Caco-2 (cell line): ENCODE results near the gene CCDC136. TPM values are rescaled to one million over a fixed set of nuclear protein-coding genes. Genes with fewer than 3 reads are reported as not detected.

Experiments used
- BruUV-seq: library from RNA; stranded (reverse); fragments of 400-500 nt; replicated peaks from 2 replicates; lab custom pipeline; 2021; lab: Mats Ljungman, UMichigan
- CTCF ChIA-PET: fragments of 300-600 bp; sonication (Branson Sonifier 250); formaldehyde crosslinking; loops from one replicate; lab custom pipeline; 2022; ENCODE audit warnings: antibody characterized with exemption; lab: Charles Lee
- POLR2A ChIA-PET: fragments of 300-600 bp; sonication (Branson Sonifier 250); formaldehyde crosslinking; loops from one replicate; lab custom pipeline; 2022; ENCODE audit warnings: antibody characterized with exemption; lab: Charles Lee
- DNase-seq, 2 experiments: peaks; one replicate each; pipeline versions ENCODE4 v3.0.0 to v3.0.0-alpha.2; 2020 to 2022
- H3K27me3 ChIP-seq: replicated peaks from 2 replicates; pipeline ENCODE4 v1.6.0; 2011; ENCODE audit warnings: low read length; ENCODE audit not compliant: control insufficient read depth, insufficient read depth
- H3K36me3 ChIP-seq: 2 replicates; pipeline ENCODE4 v1.5.1; 2011; ENCODE audit warnings: low read length; ENCODE audit not compliant: control insufficient read depth, insufficient read depth
- H3K4me1 ChIP-seq: fragments of 250-450 bp; sonication (Bioruptor Pico); 2 replicates; pipeline ENCODE4 v1.5.1; 2020; ENCODE audit warnings: mild to moderate bottlenecking
- H3K4me3 ChIP-seq: 2 replicates; pipeline ENCODE4 v1.5.1; 2011; ENCODE audit warnings: low read depth, mild to moderate bottlenecking, control low read depth, low read length
- H3K9me3 ChIP-seq: fragments of 250-450 bp; sonication (Bioruptor Pico); 2 replicates; pipeline ENCODE4 v1.5.1; 2020; ENCODE audit warnings: mild to moderate bottlenecking, moderate library complexity
- H3K27ac Mint-ChIP-seq: one replicate; pipeline ENCODE4 v1.8.0; 2022; ENCODE audit warnings: mixed read lengths; ENCODE audit not compliant: unreplicated experiment
- H3K27me3 Mint-ChIP-seq: one replicate; pipeline ENCODE4 v1.8.0; 2022; ENCODE audit warnings: mixed read lengths; ENCODE audit not compliant: insufficient read depth, unreplicated experiment
- H3K36me3 Mint-ChIP-seq: one replicate; pipeline ENCODE4 v1.8.0; 2022; ENCODE audit warnings: mild to moderate bottlenecking, mixed read lengths; ENCODE audit not compliant: insufficient read depth, unreplicated experiment
- H3K4me1 Mint-ChIP-seq: one replicate; pipeline ENCODE4 v1.8.0; 2022; ENCODE audit warnings: low read depth, mixed read lengths; ENCODE audit not compliant: unreplicated experiment
- H3K4me3 Mint-ChIP-seq: one replicate; pipeline ENCODE4 v1.8.0; 2022; ENCODE audit warnings: mild to moderate bottlenecking, moderate library complexity, mixed read lengths; ENCODE audit not compliant: unreplicated experiment
- H3K9me3 Mint-ChIP-seq: one replicate; pipeline ENCODE4 v1.8.0; 2022; ENCODE audit warnings: mixed read lengths; ENCODE audit not compliant: unreplicated experiment
- CTCF ChIP-seq, 2 experiments: fragments of 200-600 bp in 1 of 2; IDR thresholded peaks; 1 replicate in 1 of 2; 2 replicates in 1 of 2; pipeline versions ENCODE4 v1.5.1 to v1.8.0; 2011 to 2022; ENCODE audit warnings: antibody characterized with exemption in 1 of 2, control low read depth in 1 of 2, inconsistent platforms in 1 of 2, low read depth in 1 of 2, low read length in 1 of 2, mild to moderate bottlenecking in 1 of 2, moderate library complexity in 1 of 2; ENCODE audit not compliant: insufficient read depth in 1 of 2, severe bottlenecking in 1 of 2, unreplicated experiment in 1 of 2
- intact Hi-C: fragments of 100-400 bp; cut with micrococcal nuclease; formaldehyde crosslinking; loops from one replicate; pipeline ENCODE4 v1.10.0; 2022; ENCODE audit not compliant: unreplicated experiment
- total RNA-seq: library from RNA; stranded (reverse); gene quantifications from 2 replicates; pipeline ENCODE4 v1.2.3, GENCODE V29; 2022

Gene CCDC136
- total RNA-seq, 1 experiment from 2014 or later = 10.2 TPM

- H3K27me3 ChIP-seq = no peaks in the 10 kb centered on the region
- H3K9me3 Mint-ChIP-seq = no peaks in the 10 kb centered on the region
- no TSS peak for BruUV-seq
- ChIA-PET CTCF (no interaction called here), POLR2A (no interaction called here)
- no peak overlapping the region for H3K27ac Mint-ChIP-seq
- no peak for TF ChIP-seq CTCF (IDR thresholded peaks at IDR 0.05; ENCODE audit: insufficient read depth in 1 of 2, low read depth in 1 of 2, low read length in 1 of 2, severe bottlenecking in 1 of 2, unreplicated experiment in 1 of 2)
- peaks cover 36% of the 10 kb centered on the region for H3K36me3 Mint-ChIP-seq
- no peaks in the 10 kb centered on the region for H3K36me3 ChIP-seq
- H3K4me3 Mint-ChIP-seq = no peak overlapping the region
- intact Hi-C loops = no loop called here
- no peaks in the 10 kb centered on the region for H3K9me3 ChIP-seq
- no peak overlapping the region for H3K4me3 ChIP-seq
- H3K4me1 ChIP-seq = no peaks in the 10 kb centered on the region
- no peaks in the 10 kb centered on the region for H3K27me3 Mint-ChIP-seq
- DNase-seq = no peak
- H3K4me1 Mint-ChIP-seq = no peaks in the 10 kb centered on the region
These were observed 64.4 kb downstream of the CCDC136 start for GRCh38 chr7:128856001-128856718.

DNA sequence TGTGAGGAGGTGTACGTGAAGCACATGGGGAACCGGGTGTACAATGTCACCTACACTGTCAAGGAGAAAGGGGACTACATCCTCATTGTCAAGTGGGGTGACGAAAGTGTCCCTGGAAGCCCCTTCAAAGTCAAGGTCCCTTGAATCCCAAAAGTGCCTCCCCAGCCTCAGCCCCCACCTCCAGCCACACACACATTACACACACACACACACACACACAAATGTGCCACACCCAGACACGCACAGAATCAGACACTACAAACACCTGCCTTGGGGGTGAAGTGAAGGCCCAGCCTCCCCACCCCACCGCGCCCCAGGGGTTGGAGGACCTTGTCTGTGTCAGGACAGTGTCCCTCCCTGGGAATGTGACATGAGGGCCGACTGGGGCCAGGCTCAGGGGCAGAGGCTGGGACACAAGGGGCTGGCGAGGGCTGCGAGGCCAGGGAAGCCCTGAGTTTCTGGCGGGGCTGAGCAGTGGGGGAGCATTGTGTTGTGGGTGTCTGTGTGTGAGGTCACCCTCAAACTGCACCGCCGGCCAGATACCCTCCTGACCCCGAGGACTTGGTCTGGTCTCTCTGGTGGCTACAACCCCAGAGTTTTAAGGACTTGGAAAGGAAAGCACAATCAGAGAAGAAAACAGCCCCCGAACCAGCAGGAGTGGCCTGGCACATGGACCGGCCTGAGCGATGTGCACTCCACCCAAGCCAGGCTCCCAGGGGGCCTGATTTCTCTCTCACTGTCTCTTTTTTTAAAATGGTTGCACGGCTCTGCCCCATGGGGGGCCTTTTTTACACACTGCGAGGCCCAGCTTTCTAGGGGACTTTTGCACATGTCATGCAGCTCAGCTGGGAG is 66.8 kb downstream of the CCDC136 start:
- H3K4me3 Mint-ChIP-seq = no peak overlapping the region
- Histone ChIP-seq H3K4me1 (peaks cover 5% of the 10 kb centered on the region; the same call in 1 of the 2 replicates), H3K36me3 (no peaks in the 10 kb centered on the region), H3K4me3 (no peak overlapping the region), H3K9me3 (no peaks in the 10 kb centered on the region), H3K27me3 (no peaks in the 10 kb centered on the region)
- DNase-seq = no peak
- TSS peak; percentile 26 for BruUV-seq
- H3K27me3 Mint-ChIP-seq = no peaks in the 10 kb centered on the region
- H3K36me3 Mint-ChIP-seq = peaks cover 42% of the 10 kb centered on the region
- peaks cover 6% of the 10 kb centered on the region for H3K4me1 Mint-ChIP-seq
- intact Hi-C loops = no loop called here
- CTCF ChIA-PET = no interaction called here
- H3K27ac Mint-ChIP-seq = no peak overlapping the region
- no peak for TF ChIP-seq CTCF (IDR thresholded peaks at IDR 0.05; ENCODE audit: insufficient read depth in 1 of 2, low read depth in 1 of 2, low read length in 1 of 2, severe bottlenecking in 1 of 2, unreplicated experiment in 1 of 2)
- POLR2A ChIA-PET = no interaction called here
- no peaks in the 10 kb centered on the region for H3K9me3 Mint-ChIP-seq
